GM12873 (cell line): ENCODE data around the gene TLR4.

ENCODE experiments used
- CTCF ChIP-seq: IDR thresholded peaks from 2 replicates; pipeline ENCODE4 v1.5.1; 2012; ENCODE audit warnings: low read depth, mild to moderate bottlenecking, moderate library complexity, low read length, control low read depth; ENCODE audit not compliant: insufficient read depth; ENCODE audit errors: missing control alignments

The TLR4 gene

GRCh38 chr9:117697046-117697445 lies 7.2 kb upstream of the TLR4 start:
- no peak for TF ChIP-seq CTCF

- TF ChIP-seq CTCF: no peak
Observed at GRCh38 chr9:117703537-117703936, 666 bp upstream of the TLR4 start.

DNA sequence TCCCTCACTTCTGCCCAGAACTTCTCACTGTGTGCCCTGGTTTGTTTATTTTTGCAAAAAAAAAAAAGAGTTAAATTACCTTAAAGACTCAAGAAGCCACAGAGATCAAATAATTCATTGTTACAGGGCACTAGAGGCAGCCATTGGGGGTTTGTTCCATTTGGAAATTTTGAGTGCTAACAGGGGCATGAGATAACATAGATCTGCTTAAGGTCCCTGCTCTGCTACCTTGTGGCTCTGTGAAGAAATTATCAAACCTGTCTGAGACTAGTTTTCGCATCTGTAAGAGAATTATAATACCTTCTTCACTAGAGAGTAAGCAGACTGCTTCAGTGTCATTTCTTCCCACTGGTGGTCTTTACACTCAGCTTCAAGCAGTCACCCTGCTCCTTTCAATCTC lies 394 bp downstream of the TLR4 start:
- no peak for TF ChIP-seq CTCF

DNA sequence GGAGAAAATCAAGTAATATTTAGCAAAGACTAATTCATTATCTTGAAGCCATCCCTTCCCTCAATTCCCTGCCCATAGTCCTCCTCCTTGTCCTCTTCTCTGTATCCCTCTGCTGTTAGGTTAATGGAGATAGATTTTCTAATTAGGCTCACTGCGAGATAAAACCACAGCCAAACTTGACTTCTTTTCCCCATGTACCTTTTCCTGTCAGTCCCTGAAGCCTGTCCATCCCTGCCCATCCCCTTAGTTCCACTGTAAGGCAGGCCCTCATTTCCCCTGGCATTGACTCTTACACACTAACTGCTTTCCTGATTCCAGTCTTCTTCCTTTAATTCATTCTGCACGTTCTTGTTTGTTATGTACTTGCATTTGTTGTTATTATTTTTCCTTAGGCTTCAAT lies 1.2 kb downstream of the TLR4 start:
- no peak for TF ChIP-seq CTCF

DNA sequence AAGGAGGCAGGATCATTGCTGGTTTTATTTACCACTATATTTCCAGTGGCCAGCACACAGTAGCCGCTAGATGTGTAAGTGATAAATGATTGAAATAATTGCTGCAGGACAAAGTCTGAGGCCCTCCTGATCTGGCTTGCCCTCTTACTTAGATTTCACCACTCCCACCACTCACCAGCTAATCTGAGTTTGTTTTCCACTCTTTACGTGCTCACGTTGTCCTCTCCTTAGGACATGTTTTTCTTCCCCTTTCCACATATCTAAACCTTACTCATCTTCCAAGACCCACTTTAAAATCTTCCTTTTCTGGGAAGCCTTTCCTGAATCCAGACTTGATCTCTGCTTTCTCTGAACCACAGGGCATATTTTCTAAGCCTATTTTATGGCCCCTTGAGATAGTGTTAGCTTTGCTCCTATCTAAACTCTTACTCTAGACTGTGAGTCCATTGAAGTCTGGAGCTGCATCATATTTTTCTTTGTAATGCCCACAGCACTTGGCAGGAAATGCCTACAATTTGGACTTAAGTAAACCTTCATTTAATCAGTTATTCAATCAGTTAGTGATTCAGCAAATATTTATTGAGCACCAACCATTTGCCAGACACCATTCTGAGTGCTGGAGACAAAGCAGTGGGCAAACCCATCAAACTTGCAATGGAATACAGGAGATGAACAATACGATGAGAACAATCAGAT lies 2.4 kb downstream of the TLR4 start:
- no peak for TF ChIP-seq CTCF

DNA sequence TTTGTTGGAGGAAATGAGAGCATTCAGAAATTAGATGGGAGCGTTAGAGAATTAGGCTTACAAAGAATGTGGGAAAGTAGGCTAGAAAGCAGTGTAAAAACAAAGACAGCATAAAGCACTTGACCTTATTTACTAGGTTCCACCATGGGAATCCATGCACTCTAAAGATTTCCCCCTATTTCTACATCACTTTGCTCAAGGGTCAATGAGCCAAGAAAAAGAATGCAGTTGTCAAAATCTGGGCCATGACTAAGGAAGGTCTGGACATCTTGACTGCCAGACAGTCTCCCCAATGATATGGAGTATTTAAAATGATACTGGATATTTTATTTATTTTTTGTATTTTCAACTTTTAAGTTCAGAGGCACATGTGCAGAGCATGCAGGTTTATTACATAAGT lies 3.4 kb downstream of the TLR4 start:
- TF ChIP-seq CTCF: no peak

- TF ChIP-seq CTCF: no peak
Observed at GRCh38 chr9:117709936-117710335, 5.7 kb downstream of the TLR4 start.

- peak; percentile 40 for TF ChIP-seq CTCF
Observed at GRCh38 chr9:117714282-117714681, 10.1 kb downstream of the TLR4 start.
